Measurements from ENCODE around the gene TRIM71.

The TRIM71 gene

DNA sequence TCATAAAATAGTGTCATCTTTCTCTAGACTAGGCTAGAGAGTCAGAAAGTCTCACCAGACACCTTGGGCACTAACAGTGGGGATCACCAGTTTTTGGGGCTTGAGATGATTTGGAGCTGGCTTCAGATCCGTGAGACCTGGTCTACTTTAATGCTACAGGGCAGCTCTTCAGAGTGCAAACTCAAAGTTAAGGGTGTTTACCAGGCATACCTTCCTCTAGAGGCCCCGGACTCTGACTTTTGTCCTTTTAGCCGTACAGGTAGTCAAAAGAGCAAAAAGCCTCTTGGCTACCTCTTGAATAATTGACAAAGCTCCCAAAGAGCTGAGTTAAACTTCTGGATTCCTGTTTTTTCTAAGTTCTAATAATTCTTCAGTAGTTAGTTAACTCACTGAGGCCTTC lies 92.2 kb downstream of the TRIM71 start:
- Histone ChIP-seq H3K27ac (ENCODE audit: low read depth, low read length) (no peak overlapping the region), H3K9me3 (ENCODE audit: control insufficient read depth, insufficient read depth, low read length) (no peaks in the 10 kb centered on the region), H3F3A (ENCODE audit: control insufficient read depth, insufficient read depth) (no peaks in the 10 kb centered on the region), H3K9me2 (replicated peaks; ENCODE audit: control insufficient read depth, low read length) (no peaks in the 10 kb centered on the region), H4K20me1 (ENCODE audit: control insufficient read depth, insufficient read depth, low read depth, low read length) (no peaks in the 10 kb centered on the region), H3K27me3 (ENCODE audit: control insufficient read depth, low read length) (no peaks in the 10 kb centered on the region), H3K79me2 (ENCODE audit: control insufficient read depth, low read length) (no peaks in the 10 kb centered on the region), H3K4me3 (ENCODE audit: low read length) (no peak overlapping the region), H3K4me2 (ENCODE audit: low read length) (no peak overlapping the region), H3K4me1 (ENCODE audit: control insufficient read depth, low read length) (no peaks in the 10 kb centered on the region), H3K36me3 (ENCODE audit: control insufficient read depth, low read length) (no peaks in the 10 kb centered on the region)
- no peak for TF ChIP-seq EZH2phosphoT487 (IDR thresholded peaks at IDR 0.05; ENCODE audit: borderline replicate concordance, low read length)
- TF ChIP-seq, protein P1, sequence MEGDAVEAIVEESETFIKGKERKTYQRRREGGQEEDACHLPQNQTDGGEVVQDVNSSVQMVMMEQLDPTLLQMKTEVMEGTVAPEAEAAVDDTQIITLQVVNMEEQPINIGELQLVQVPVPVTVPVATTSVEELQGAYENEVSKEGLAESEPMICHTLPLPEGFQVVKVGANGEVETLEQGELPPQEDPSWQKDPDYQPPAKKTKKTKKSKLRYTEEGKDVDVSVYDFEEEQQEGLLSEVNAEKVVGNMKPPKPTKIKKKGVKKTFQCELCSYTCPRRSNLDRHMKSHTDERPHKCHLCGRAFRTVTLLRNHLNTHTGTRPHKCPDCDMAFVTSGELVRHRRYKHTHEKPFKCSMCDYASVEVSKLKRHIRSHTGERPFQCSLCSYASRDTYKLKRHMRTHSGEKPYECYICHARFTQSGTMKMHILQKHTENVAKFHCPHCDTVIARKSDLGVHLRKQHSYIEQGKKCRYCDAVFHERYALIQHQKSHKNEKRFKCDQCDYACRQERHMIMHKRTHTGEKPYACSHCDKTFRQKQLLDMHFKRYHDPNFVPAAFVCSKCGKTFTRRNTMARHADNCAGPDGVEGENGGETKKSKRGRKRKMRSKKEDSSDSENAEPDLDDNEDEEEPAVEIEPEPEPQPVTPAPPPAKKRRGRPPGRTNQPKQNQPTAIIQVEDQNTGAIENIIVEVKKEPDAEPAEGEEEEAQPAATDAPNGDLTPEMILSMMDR (IDR thresholded peaks at IDR 0.05; ENCODE audit: low read depth, low read length, poor library complexity, severe bottlenecking) = no peak

GRCh38 chr3:32910954-32911353 lies 93.2 kb downstream of the TRIM71 start:
- H3F3A ChIP-seq (ENCODE audit: control insufficient read depth, insufficient read depth) = no peaks in the 10 kb centered on the region
- no peaks in the 10 kb centered on the region for H3K36me3 ChIP-seq (ENCODE audit: control insufficient read depth, low read length)
- no peaks in the 10 kb centered on the region for H3K79me2 ChIP-seq (ENCODE audit: control insufficient read depth, low read length)
- H3K27me3 ChIP-seq (ENCODE audit: control insufficient read depth, low read length) = no peaks in the 10 kb centered on the region
- H3K27ac ChIP-seq (ENCODE audit: low read depth, low read length) = no peak overlapping the region
- no peaks in the 10 kb centered on the region for H3K9me3 ChIP-seq (ENCODE audit: control insufficient read depth, insufficient read depth, low read length)
- H4K20me1 ChIP-seq (ENCODE audit: control insufficient read depth, insufficient read depth, low read depth, low read length) = no peaks in the 10 kb centered on the region
- H3K4me1 ChIP-seq (ENCODE audit: control insufficient read depth, low read length) = no peaks in the 10 kb centered on the region
- no peaks in the 10 kb centered on the region for H3K9me2 ChIP-seq (replicated peaks; ENCODE audit: control insufficient read depth, low read length)
- TF ChIP-seq, protein P1 (IDR thresholded peaks at IDR 0.05; ENCODE audit: low read depth, low read length, poor library complexity, severe bottlenecking) = no peak
- TF ChIP-seq EZH2phosphoT487 (IDR thresholded peaks at IDR 0.05; ENCODE audit: borderline replicate concordance, low read length) = no peak
- no peak overlapping the region for H3K4me3 ChIP-seq (ENCODE audit: low read length)
- H3K4me2 ChIP-seq (ENCODE audit: low read length) = no peak overlapping the region

- no peaks in the 10 kb centered on the region for H3F3A ChIP-seq (ENCODE audit: control insufficient read depth, insufficient read depth)
Observed at GRCh38 chr3:32912046-32912445, 94.2 kb downstream of the TRIM71 start.

More at GRCh38 chr3:32912046-32912445, 94.2 kb downstream of the TRIM71 start:
- H3K9me2 ChIP-seq (replicated peaks; ENCODE audit: control insufficient read depth, low read length) = no peaks in the 10 kb centered on the region
- no peaks in the 10 kb centered on the region for H3K27me3 ChIP-seq (ENCODE audit: control insufficient read depth, low read length)
- H3K4me1 ChIP-seq (ENCODE audit: control insufficient read depth, low read length) = no peaks in the 10 kb centered on the region
- no peaks in the 10 kb centered on the region for H4K20me1 ChIP-seq (ENCODE audit: control insufficient read depth, insufficient read depth, low read depth, low read length)
- H3K4me3 ChIP-seq (ENCODE audit: low read length) = no peak overlapping the region
- H3K79me2 ChIP-seq (ENCODE audit: control insufficient read depth, low read length) = no peaks in the 10 kb centered on the region
- H3K4me2 ChIP-seq (ENCODE audit: low read length) = no peak overlapping the region
- peaks cover 5% of the 10 kb centered on the region; the same call in 1 of the 2 replicates for H3K9me3 ChIP-seq (ENCODE audit: control insufficient read depth, insufficient read depth, low read length)
- no peak overlapping the region for H3K27ac ChIP-seq (ENCODE audit: low read depth, low read length)
- no peaks in the 10 kb centered on the region for H3K36me3 ChIP-seq (ENCODE audit: control insufficient read depth, low read length)
- no peak for TF ChIP-seq EZH2phosphoT487 (IDR thresholded peaks at IDR 0.05; ENCODE audit: borderline replicate concordance, low read length)
- TF ChIP-seq, protein P1 (IDR thresholded peaks at IDR 0.05; ENCODE audit: low read depth, low read length, poor library complexity, severe bottlenecking) = no peak
